Effector memory CD4-positive, alpha-beta T cell (primary cell): ENCODE data around the gene STK17B.

Experiments used
- DNase-seq, 3 donors: peaks; one replicate each; pipeline ENCODE4 v3.0.0-alpha.2; 2020
- H3K27ac ChIP-seq: 2 replicates; pipeline ENCODE4 v1.7.0; 2013; ENCODE audit warnings: mild to moderate bottlenecking, low read length, moderate library complexity; ENCODE audit not compliant: insufficient read depth, poor library complexity, severe bottlenecking
- H3K27me3 ChIP-seq: replicated peaks from 2 replicates; pipeline ENCODE4 v1.7.0; 2013; ENCODE audit warnings: mild to moderate bottlenecking, low read length; ENCODE audit not compliant: insufficient read depth, control insufficient read depth, poor library complexity, severe bottlenecking
- H3K36me3 ChIP-seq: 2 replicates; pipeline ENCODE4 v1.7.0; 2013; ENCODE audit warnings: mild to moderate bottlenecking, low read length, moderate library complexity; ENCODE audit not compliant: control insufficient read depth, insufficient read depth
- H3K4me1 ChIP-seq: 2 replicates; pipeline ENCODE4 v1.7.0; 2013; ENCODE audit warnings: low read length, mild to moderate bottlenecking; ENCODE audit not compliant: control insufficient read depth, insufficient read depth, poor library complexity, severe bottlenecking
- H3K4me3 ChIP-seq: 2 replicates; pipeline ENCODE4 v1.7.0; 2013; ENCODE audit warnings: low read length, low read depth, mild to moderate bottlenecking; ENCODE audit not compliant: insufficient read depth, poor library complexity, severe bottlenecking
- H3K9me3 ChIP-seq: 2 replicates; pipeline ENCODE4 v1.7.0; 2013; ENCODE audit warnings: mild to moderate bottlenecking, low read length, moderate library complexity; ENCODE audit not compliant: control insufficient read depth

STK17B gene

DNA sequence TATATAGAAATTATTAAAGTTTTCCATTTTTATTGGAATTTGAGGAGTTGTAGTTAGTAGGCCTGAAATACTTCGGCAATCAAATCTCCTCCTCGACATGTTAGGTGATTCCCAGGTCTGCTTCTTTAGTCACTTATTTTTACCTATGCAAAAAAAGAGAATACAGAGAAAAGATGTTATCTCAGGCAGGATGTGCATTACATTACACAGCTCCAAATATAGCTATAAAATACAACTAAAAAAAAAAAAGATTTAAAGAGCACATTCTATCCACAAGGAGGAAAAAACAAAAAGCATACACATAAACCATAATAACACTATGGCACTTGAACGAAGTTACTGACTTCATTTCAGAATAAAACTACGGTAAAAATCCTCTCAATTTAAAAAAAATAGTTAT is 8.1 kb downstream of the STK17B start:
- H3K4me3 ChIP-seq: peak overlapping the region; percentile 41
- H3K27ac ChIP-seq: peak overlapping the region; percentile 94

DNA sequence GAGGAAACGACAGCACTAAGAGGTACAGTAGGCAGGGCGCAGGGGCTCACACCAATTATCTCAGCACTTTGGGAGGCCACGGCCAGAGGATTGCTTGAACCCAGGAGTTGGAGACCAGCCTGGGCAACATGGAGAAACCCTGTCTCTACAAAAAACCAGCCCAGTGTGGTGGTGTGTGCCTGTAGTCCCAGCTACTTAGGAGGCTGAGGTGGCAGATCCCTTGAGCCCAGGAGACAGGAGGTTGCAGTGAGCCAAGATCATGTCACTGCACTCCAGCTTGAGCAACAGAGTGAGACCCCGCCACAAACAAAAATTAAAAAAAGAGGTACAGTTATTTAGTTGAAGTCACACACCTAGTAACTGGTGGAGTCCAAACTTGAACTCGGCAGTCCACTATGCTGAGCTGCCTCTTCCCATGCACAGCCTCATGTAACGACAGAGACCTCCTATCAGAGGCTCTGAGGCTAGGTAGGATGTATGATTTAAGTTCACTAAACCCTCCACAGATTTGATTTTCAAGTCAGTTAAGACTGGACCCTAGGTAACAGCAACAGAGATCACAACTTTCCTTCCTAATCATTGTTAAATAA is 8.7 kb downstream of the STK17B start:
- H3K9me3 ChIP-seq: no peaks in the 10 kb centered on the region
- peak overlapping the region; percentile 94 for H3K27ac ChIP-seq
- no peaks in the 10 kb centered on the region for H3K27me3 ChIP-seq
- no peak for DNase-seq
- H3K4me1 ChIP-seq: peaks cover 47% of the 10 kb centered on the region
- peaks cover 32% of the 10 kb centered on the region for H3K36me3 ChIP-seq
- peak overlapping the region; percentile 41 for H3K4me3 ChIP-seq

More for the DNA sequence above, 8.1 kb downstream of the STK17B start:
- H3K27me3 ChIP-seq: no peaks in the 10 kb centered on the region
- peaks cover 42% of the 10 kb centered on the region for H3K4me1 ChIP-seq
- no peaks in the 10 kb centered on the region for H3K9me3 ChIP-seq
- peaks cover 33% of the 10 kb centered on the region for H3K36me3 ChIP-seq
- no peak for DNase-seq

DNA sequence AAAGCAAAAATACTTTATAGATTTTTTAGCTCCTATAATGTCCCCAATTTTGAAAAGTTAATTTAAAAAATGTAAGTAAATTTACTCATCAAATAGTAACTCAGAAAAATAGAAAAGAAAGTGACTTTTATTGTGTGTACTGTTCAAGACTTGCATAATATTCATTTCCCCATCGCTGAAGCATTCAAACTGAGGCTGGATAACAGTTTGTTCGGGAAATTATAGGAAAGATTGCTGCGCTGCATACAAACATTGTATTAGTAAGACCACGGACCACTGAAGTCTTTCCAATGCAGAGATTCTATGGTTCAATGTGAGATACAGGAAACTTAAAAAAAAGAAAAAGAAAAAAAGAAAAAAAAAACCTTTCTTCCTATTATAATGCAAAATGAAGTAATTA is 10.4 kb downstream of the STK17B start:
- Histone ChIP-seq H3K9me3 (no peaks in the 10 kb centered on the region), H3K36me3 (peaks cover 36% of the 10 kb centered on the region), H3K27ac (peak overlapping the region; percentile 94), H3K4me3 (no peak overlapping the region), H3K27me3 (no peaks in the 10 kb centered on the region), H3K4me1 (peaks cover 52% of the 10 kb centered on the region)
- DNase-seq: no peak

DNA sequence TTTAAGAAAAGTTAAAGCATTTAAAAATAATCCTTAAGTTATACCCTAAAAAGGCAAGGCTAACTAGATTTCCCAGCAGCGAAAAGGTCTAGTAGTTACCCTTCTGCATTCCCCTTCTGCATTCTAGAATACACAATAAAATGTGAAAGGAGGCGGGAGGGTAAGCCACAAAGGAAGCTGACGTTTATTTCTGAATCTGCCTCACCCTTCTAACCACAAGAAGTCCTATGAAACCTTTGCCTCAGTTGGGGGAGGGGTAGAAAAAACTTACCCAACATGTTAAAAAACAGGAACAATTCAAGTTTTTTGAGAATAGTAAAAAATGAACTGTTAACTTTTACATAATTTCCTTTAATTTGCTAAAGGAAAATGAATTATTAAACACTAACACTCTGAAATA is 11.3 kb downstream of the STK17B start:
- peaks cover 45% of the 10 kb centered on the region for H3K4me1 ChIP-seq
- H3K36me3 ChIP-seq: peaks cover 41% of the 10 kb centered on the region
- H3K9me3 ChIP-seq: no peaks in the 10 kb centered on the region
- H3K27me3 ChIP-seq: no peaks in the 10 kb centered on the region
- peak overlapping the region; percentile 94 for H3K27ac ChIP-seq
- H3K4me3 ChIP-seq: peak overlapping the region; percentile 5
- DNase-seq: peak; percentile 53 to 65 (median 62)

DNA sequence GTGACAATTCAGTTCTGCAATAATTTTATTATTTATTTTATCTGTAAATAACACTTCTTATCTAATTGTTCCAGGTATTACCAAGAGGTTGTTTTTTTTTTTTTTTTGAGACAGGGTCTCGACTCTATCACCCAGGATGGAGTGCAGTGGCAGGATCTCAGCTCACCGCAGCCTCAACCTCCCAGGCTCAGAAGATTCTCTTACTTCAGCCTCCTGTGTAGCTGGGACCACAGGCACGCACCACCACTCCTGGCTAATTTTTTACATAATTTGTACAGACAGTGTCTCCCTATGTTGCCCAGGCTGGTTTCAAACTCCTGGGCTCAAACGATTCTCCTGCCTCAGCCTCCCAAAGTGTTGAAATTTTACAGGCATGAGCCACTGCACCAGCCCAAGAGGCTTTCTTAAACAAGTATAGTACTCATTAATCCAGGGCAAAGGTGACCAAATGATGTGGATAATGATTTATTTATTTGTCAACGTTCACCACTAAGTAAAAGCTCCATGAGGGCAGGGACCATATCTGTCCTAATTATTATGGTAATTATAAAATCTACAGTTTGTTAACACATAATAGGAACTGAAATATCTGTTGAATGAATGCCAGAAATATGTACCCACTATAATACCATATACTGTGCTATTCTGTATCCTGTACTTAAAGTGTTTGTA is 12.0 kb downstream of the STK17B start:
- H3K4me3 ChIP-seq: peak overlapping the region; percentile 8
- no peak for DNase-seq
- H3K27ac ChIP-seq: peak overlapping the region; percentile 94
- H3K36me3 ChIP-seq: peaks cover 42% of the 10 kb centered on the region
- no peaks in the 10 kb centered on the region for H3K27me3 ChIP-seq
- peaks cover 41% of the 10 kb centered on the region for H3K4me1 ChIP-seq
- no peaks in the 10 kb centered on the region for H3K9me3 ChIP-seq

DNA sequence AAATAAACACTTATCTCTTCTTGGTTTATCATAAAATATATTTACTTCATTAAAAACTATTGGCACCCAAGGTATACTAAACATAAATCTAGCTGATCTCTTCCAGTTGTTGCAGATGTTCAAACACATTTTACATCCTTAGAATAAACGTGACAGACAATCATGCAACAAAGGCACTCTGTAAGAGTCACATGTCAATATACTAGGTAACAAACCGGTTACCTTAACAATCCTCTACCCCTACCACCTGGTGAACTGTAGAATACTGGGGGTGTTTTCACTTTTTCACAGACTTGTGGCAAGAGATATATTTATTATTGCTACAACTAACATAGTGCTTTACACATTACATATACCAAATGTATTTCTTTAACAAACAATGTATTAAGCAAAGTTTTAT is 15.8 kb downstream of the STK17B start:
- Histone ChIP-seq H3K9me3 (no peaks in the 10 kb centered on the region), H3K27me3 (no peaks in the 10 kb centered on the region), H3K27ac (peak overlapping the region; percentile 94), H3K4me1 (peaks cover 29% of the 10 kb centered on the region), H3K36me3 (peaks cover 42% of the 10 kb centered on the region), H3K4me3 (no peak overlapping the region)
- no peak for DNase-seq

DNA sequence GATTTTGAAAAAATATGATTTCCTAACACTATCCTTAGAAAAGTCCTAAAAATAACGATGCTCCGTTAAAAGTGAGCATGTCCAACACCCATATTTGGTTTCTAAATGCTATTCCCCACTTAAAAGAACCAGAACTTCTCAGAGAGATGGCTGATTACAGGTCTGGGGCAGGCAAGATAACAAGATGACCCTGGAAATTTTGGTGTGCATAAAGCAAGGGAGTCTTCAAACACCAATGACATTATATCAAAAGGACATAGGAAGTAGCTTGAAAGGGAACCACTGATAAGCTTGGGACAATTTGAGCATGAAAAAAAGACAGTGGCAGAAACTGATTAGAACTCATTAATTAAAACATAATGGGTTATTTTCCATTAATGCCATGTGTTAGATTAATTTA is 17.9 kb downstream of the STK17B start:
- Histone ChIP-seq H3K4me1 (peaks cover 39% of the 10 kb centered on the region), H3K27me3 (no peaks in the 10 kb centered on the region), H3K9me3 (no peaks in the 10 kb centered on the region), H3K36me3 (peaks cover 52% of the 10 kb centered on the region), H3K27ac (peak overlapping the region; percentile 22), H3K4me3 (no peak overlapping the region)
- DNase-seq: no peak

DNA sequence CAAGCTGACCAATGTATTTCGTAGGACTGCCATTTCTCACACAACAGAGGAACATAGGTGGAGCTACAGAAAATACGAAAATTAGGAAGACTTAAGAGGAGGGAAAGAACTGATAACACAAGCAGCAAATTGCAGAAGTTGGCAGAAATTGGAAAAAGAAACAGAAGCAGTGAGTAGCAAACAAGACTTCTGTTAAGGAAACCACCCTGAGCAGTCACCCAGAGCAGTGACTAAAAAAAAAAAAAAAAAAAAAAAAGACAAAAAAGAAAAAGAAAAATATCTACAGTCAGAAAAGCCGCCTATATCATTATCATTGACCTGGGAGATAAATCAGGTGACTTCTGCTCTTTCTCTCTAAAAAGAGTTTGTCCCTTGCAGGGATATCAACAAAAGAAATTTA is 21.4 kb downstream of the STK17B start:
- Histone ChIP-seq H3K4me1 (peaks cover 45% of the 10 kb centered on the region), H3K4me3 (no peak overlapping the region), H3K27ac (peak overlapping the region; percentile 49), H3K9me3 (no peaks in the 10 kb centered on the region), H3K27me3 (no peaks in the 10 kb centered on the region), H3K36me3 (peaks cover 63% of the 10 kb centered on the region)
- no peak for DNase-seq

DNA sequence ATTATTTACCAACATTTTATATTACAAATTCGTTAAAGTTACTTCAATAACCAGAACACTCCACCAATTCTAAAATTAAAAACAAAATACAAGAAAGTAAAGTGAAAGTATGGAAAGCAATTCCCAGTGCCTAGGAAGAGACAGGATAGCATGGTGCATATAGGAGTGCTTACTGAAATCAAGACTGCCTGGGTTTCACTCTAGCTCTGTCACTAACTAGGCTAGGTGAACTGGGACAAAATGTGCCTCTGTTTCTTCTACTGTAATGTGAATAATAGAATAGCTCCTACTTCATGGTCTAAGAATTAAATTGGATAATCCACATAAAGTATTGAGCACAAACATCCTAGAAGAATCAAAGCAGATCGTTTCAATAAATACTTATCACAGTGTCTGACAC is 22.6 kb downstream of the STK17B start:
- Histone ChIP-seq H3K9me3 (no peaks in the 10 kb centered on the region), H3K4me3 (no peak overlapping the region), H3K27me3 (no peaks in the 10 kb centered on the region), H3K4me1 (peaks cover 46% of the 10 kb centered on the region), H3K27ac (peak overlapping the region; percentile 36), H3K36me3 (peaks cover 61% of the 10 kb centered on the region)
- no peak for DNase-seq

DNA sequence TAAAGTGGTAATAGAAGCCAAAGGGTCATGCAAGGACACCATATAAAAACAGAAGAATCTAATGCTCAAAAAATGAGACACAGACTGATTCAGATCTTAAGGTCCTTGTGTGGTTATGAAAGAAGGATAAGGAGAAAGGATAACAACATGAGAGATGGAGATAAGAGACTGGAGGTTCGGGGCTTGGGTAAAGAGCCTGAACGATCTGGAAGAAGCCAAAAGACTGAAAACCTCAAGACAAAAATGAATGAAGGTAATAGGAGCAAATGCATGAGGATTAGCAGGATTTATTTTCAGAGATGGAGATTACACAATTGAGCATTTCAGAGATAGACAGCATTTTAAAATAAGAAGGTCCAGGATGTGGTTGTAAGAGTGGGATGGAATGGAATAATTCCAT is 26.1 kb downstream of the STK17B start:
- Histone ChIP-seq H3K36me3 (peaks cover 75% of the 10 kb centered on the region), H3K9me3 (no peaks in the 10 kb centered on the region), H3K4me3 (no peak overlapping the region), H3K4me1 (peaks cover 38% of the 10 kb centered on the region), H3K27me3 (no peaks in the 10 kb centered on the region), H3K27ac (peak overlapping the region; percentile 29)
- no peak for DNase-seq
